HTERT RPE-1 (cell line): ENCODE measurements around the gene TBC1D3E.
"Not testable (repeated sequence)": the region's sequence is repeated elsewhere in the genome, so short reads cannot be mapped to it uniquely, and the experiment has no call there.

Source experiments
- in situ Hi-C: fragments of 300-500 bp; cut with MboI; formaldehyde crosslinking; loops from 4 replicates; pipeline ENCODE4 v1.14.3; 2020; ENCODE audit warnings: low sequenced_read_pairs

Gene TBC1D3E

GRCh38 chr17:38127651-38128050 lies at the start of gene TBC1D3E:
TBC1D3E (plus strand) TSS chr17:38127951; CDS start chr17:38129496, 1,545 bp downstream.
- in situ Hi-C loops = not testable (repeated sequence)

- in situ Hi-C loops = not testable (repeated sequence)
Measured at GRCh38 chr17:38087344-38087743, 40.4 kb upstream of the TBC1D3E start.

- in situ Hi-C loops = not testable (repeated sequence)
Measured at GRCh38 chr17:38088120-38088519, 39.6 kb upstream of the TBC1D3E start.

GRCh38 chr17:38094059-38094694 lies 33.6 kb upstream of the TBC1D3E start:
- in situ Hi-C loops = not testable (repeated sequence)

DNA sequence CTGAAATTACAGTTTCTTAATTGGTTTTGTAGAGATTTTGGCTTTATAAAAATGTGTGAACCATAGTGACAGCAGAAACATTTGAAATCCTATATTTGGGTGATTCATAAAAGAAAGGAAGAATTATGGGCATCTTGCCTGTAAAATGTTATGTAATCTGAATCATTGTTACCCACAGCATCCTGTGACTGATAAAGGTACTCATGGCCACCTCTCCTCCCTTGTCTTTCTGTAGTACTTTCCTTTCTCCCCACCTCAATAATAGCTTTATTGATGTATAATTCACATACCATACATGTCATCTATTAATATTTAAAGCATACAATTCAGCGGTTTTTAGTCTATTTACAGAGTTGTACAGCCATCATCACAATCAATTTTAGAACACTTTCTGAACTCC lies 28.5 kb upstream of the TBC1D3E start:
- in situ Hi-C loops = not testable (repeated sequence)

DNA sequence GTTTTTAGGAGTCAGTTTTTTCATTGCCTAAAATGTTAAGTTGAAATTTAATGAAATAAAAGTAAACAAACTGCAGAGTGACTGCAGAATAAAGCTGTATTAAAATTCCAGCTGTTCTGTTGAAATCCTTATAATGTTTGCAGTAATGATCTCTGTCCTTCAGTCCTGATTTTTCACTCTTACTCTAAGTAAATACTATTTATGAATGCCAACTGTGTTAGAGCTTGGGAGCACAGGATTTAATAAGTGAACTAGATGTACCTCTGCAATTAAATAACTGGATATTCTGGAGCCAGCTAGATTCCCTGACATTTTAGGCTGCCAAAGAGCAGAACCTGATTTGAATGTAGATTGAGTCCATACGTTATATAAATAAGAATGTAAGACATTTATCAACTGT lies 7.9 kb upstream of the TBC1D3E start:
- in situ Hi-C loops = not testable (repeated sequence)

- in situ Hi-C loops = not testable (repeated sequence)
Measured at GRCh38 chr17:38134860-38135259, 7.1 kb downstream of the TBC1D3E start.
